CD14-positive monocyte (primary cell): ENCODE measurements around the gene SLC22A23. TPM values are rescaled to one million over a fixed set of nuclear protein-coding genes. Genes with fewer than 3 reads are reported as not detected.

Experiments
- DNase-seq, 3 donors: peaks; one replicate each; pipeline ENCODE4 v3.0.0-alpha.2; 2011 to 2022
- H2AFZ ChIP-seq: 2 replicates; pipeline ENCODE4 v1.6.0; 2012; ENCODE audit warnings: mild to moderate bottlenecking, low read depth, low read length, inconsistent platforms; ENCODE audit not compliant: insufficient read depth, poor library complexity, severe bottlenecking
- H3K27ac ChIP-seq, 2 donors: 1 replicate in 1 of 2; 2 replicates in 1 of 2; pipeline ENCODE4 v1.5.1; 2012 to 2013; ENCODE audit warnings: low read length in 2 of 2, control low read depth in 1 of 2, inconsistent platforms in 1 of 2, low read depth in 1 of 2, mild to moderate bottlenecking in 1 of 2
- H3K27me3 ChIP-seq, 2 donors: one replicate each; pipeline versions ENCODE4 v1.6.0 to v1.6.1; 2011 to 2013; ENCODE audit warnings: low read length in 2 of 2; ENCODE audit not compliant: control insufficient read depth in 2 of 2, insufficient read depth in 2 of 2
- H3K36me3 ChIP-seq, 2 donors: replicated peaks in 1 of 2; 1 replicate in 1 of 2; 2 replicates in 1 of 2; pipeline versions ENCODE4 v1.5.1 to v1.6.1; 2012 to 2013; ENCODE audit warnings: low read length in 2 of 2, control low read depth in 1 of 2, inconsistent platforms in 1 of 2, mild to moderate bottlenecking in 1 of 2; ENCODE audit not compliant: insufficient read depth in 2 of 2, control insufficient read depth in 1 of 2
- H3K4me1 ChIP-seq, 2 donors: 1 replicate in 1 of 2; 2 replicates in 1 of 2; pipeline versions ENCODE4 v1.5.1 to v1.6.1; 2012 to 2013; ENCODE audit warnings: low read length in 2 of 2, control low read depth in 1 of 2, inconsistent platforms in 1 of 2, mild to moderate bottlenecking in 1 of 2, moderate library complexity in 1 of 2; ENCODE audit not compliant: insufficient read depth in 2 of 2, control insufficient read depth in 1 of 2
- H3K4me2 ChIP-seq: replicated peaks from 2 replicates; pipeline ENCODE3; 2012; ENCODE audit warnings: low read length, moderate library complexity, mild to moderate bottlenecking; ENCODE audit not compliant: poor library complexity, severe bottlenecking; ENCODE audit errors: extremely low read depth
- H3K4me3 ChIP-seq, 3 experiments: fragments of 200-600 bp in 1 of 3; sonication (generic) in 1 of 3; replicated peaks in 1 of 3; 1 replicate in 2 of 3; 2 replicates in 1 of 3; pipeline ENCODE4 v1.5.1; 2011 to 2013; ENCODE audit warnings: low read length in 3 of 3, mild to moderate bottlenecking in 3 of 3, control low read depth in 2 of 3, low read depth in 2 of 3, inconsistent platforms in 1 of 3, moderate library complexity in 1 of 3
- H3K79me2 ChIP-seq: 2 replicates; pipeline ENCODE4 v1.6.0; 2012; ENCODE audit warnings: mild to moderate bottlenecking, control low read depth, inconsistent platforms, low read length, moderate library complexity; ENCODE audit not compliant: insufficient read depth
- H3K9ac ChIP-seq: 2 replicates; pipeline ENCODE4 v1.6.0; 2017; ENCODE audit warnings: low read length, mild to moderate bottlenecking; ENCODE audit not compliant: insufficient read depth, poor library complexity, severe bottlenecking
- H3K9me3 ChIP-seq, 2 donors: replicated peaks in 1 of 2; 1 replicate in 1 of 2; 2 replicates in 1 of 2; pipeline versions ENCODE4 v1.5.1 to v1.6.1; 2012 to 2013; ENCODE audit warnings: low read length in 2 of 2, control low read depth in 1 of 2; ENCODE audit not compliant: control insufficient read depth in 1 of 2, insufficient read depth in 1 of 2
- H4K20me1 ChIP-seq: 2 replicates; pipeline ENCODE4 v1.6.0; 2012; ENCODE audit warnings: mild to moderate bottlenecking, low read length, control low read depth, moderate library complexity; ENCODE audit not compliant: insufficient read depth
- H3K27ac Mint-ChIP-seq, 7 donors: one replicate each; pipeline ENCODE4 v1.8.0; 2020; ENCODE audit warnings: mild to moderate bottlenecking in 7 of 7, mixed read lengths in 7 of 7, moderate library complexity in 6 of 7, inconsistent platforms in 2 of 7
- H3K27me3 Mint-ChIP-seq, 3 donors: one replicate each; pipeline ENCODE4 v1.8.0; 2021 to 2022; ENCODE audit warnings: low read depth in 3 of 3, mild to moderate bottlenecking in 3 of 3, mixed read lengths in 3 of 3, moderate library complexity in 3 of 3, inconsistent platforms in 1 of 3
- H3K36me3 Mint-ChIP-seq, 2 donors: one replicate each; pipeline ENCODE4 v1.8.0; 2020; ENCODE audit warnings: mixed read lengths in 2 of 2, inconsistent platforms in 1 of 2, mild to moderate bottlenecking in 1 of 2
- H3K4me1 Mint-ChIP-seq: one replicate; pipeline ENCODE4 v1.8.0; 2020; ENCODE audit warnings: mild to moderate bottlenecking, mixed read lengths
- H3K4me3 Mint-ChIP-seq, 2 donors: one replicate each; pipeline ENCODE4 v1.8.0; 2020; ENCODE audit warnings: mild to moderate bottlenecking in 2 of 2, mixed read lengths in 2 of 2, moderate library complexity in 1 of 2
- H3K9me3 Mint-ChIP-seq, 7 donors: one replicate each; pipeline ENCODE4 v1.8.0; 2020 to 2022; ENCODE audit warnings: mixed read lengths in 7 of 7, mild to moderate bottlenecking in 6 of 7, moderate library complexity in 6 of 7, inconsistent platforms in 2 of 7
- CTCF ChIP-seq: fragments of 200-600 bp; IDR thresholded peaks from one replicate; pipeline ENCODE4 v1.8.0; 2022; ENCODE audit warnings: antibody characterized with exemption, mild to moderate bottlenecking
- WGBS: methylation state at CpG from one replicate; pipeline ENCODE4 v1.1.5; 2013; ENCODE audit warnings: missing lambda C conversion rate; ENCODE audit not compliant: insufficient coverage; 5-methylcytosine and 5-hydroxymethylcytosine counted together
- intact Hi-C, 2 donors: fragments of 100-400 bp; cut with micrococcal nuclease; formaldehyde crosslinking; loops; one replicate each; pipeline versions ENCODE4 v1.15.0 to v1.15.1; 2023
- polyA plus RNA-seq, 3 donors: library from polyadenylated mRNA; depleted of rRNA in 1 of 3; unstranded in 2 of 3; stranded (reverse) in 1 of 3; fragments of 300-500 nt in 2 of 3; fragments of >200 nt in 1 of 3; fragmentation: Illumina TruSeq in 2 of 3; gene quantifications; 1 replicate in 2 of 3; 2 replicates in 1 of 3; pipeline ENCODE4 v1.2.3, GENCODE V29; 2012 to 2021

Gene SLC22A23
- polyA plus RNA-seq, 3 donors, result 0.08 TPM; not detected in 2

GRCh38 chr6:3345836-3346235, 111.0 kb downstream of the SLC22A23 start:
- Mint-ChIP-seq H3K27me3 (peaks cover 3 to 11% (median 3%) of the 10 kb centered on the region in 3 donors), H3K4me1 (no peaks in the 10 kb centered on the region), H3K4me3 (no peak overlapping the region), H3K36me3 (no peaks in the 10 kb centered on the region), H3K9me3 (no peaks in the 10 kb centered on the region), H3K27ac (no peak overlapping the region)
- 83% methylated on average over 8 of the region's 8 CpGs for WGBS
- intact Hi-C loops, result no loop called here
- Histone ChIP-seq H3K4me2 (no peak overlapping the region), H2AFZ (no peak overlapping the region), H3K9ac (no peak overlapping the region), H4K20me1 (no peaks in the 10 kb centered on the region), H3K9me3 (no peaks in the 10 kb centered on the region), H3K4me3 (no peak overlapping the region), H3K27me3 (peaks cover 0 to 3% of the 10 kb centered on the region in 2 donors), H3K4me1 (no peaks in the 10 kb centered on the region), H3K79me2 (no peaks in the 10 kb centered on the region), H3K36me3 (no peaks in the 10 kb centered on the region), H3K27ac (no peak overlapping the region)
- TF ChIP-seq CTCF, result no peak
- DNase-seq, result no peak

GRCh38 chr6:3343089-3343883, 113.6 kb downstream of the SLC22A23 start:
- Histone ChIP-seq H3K27me3 (no peaks in the 10 kb centered on the region), H3K4me3 (no peak overlapping the region), H3K9ac (no peak overlapping the region), H3K4me2 (no peak overlapping the region), H3K9me3 (no peaks in the 10 kb centered on the region), H3K79me2 (no peaks in the 10 kb centered on the region), H3K4me1 (peaks cover 10 to 12% of the 10 kb centered on the region in 2 donors), H3K36me3 (no peaks in the 10 kb centered on the region), H2AFZ (no peak overlapping the region), H4K20me1 (no peaks in the 10 kb centered on the region), H3K27ac (no peak overlapping the region)
- Mint-ChIP-seq H3K36me3 (no peaks in the 10 kb centered on the region), H3K9me3 (no peaks in the 10 kb centered on the region), H3K4me3 (no peak overlapping the region), H3K4me1 (peaks cover 10% of the 10 kb centered on the region), H3K27ac (no peak overlapping the region), H3K27me3 (peaks cover 0 to 4% (median 3%) of the 10 kb centered on the region in 3 donors)
- 93% methylated on average over 8 of the region's 14 CpGs for WGBS
- TF ChIP-seq CTCF, result no peak
- intact Hi-C loops, result no loop called here
- no peak for DNase-seq
